ENCODE data around the gene ACVR1C.

DNA sequence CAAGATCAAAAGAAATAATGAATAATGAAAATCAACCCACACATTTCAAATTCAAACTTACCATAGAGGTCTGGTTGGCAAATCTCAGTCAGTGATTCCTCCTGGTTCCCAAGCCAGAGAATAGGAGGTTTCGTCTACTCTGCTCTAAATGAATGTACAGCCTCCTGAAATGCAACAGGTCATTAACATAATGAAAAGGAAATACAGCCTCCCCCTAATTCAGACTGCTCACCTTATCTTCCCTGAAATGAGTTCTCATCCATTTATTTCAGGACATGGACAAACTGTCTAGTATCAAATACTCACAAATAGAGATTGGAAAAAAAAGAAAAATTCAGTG, 141.4 kb downstream of the ACVR1C start:
- TF ChIP-seq, protein P1, sequence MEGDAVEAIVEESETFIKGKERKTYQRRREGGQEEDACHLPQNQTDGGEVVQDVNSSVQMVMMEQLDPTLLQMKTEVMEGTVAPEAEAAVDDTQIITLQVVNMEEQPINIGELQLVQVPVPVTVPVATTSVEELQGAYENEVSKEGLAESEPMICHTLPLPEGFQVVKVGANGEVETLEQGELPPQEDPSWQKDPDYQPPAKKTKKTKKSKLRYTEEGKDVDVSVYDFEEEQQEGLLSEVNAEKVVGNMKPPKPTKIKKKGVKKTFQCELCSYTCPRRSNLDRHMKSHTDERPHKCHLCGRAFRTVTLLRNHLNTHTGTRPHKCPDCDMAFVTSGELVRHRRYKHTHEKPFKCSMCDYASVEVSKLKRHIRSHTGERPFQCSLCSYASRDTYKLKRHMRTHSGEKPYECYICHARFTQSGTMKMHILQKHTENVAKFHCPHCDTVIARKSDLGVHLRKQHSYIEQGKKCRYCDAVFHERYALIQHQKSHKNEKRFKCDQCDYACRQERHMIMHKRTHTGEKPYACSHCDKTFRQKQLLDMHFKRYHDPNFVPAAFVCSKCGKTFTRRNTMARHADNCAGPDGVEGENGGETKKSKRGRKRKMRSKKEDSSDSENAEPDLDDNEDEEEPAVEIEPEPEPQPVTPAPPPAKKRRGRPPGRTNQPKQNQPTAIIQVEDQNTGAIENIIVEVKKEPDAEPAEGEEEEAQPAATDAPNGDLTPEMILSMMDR (IDR thresholded peaks at IDR 0.05; ENCODE audit: poor library complexity), result no peak
- TF ChIP-seq EZH2 (IDR thresholded peaks at IDR 0.05; ENCODE audit: borderline replicate concordance), result no peak

All from hepatocyte (in vitro differentiated cells).